Neural progenitor cell (in vitro differentiated cells): ENCODE measurements around the gene GRAPL.
"Not testable (repeated sequence)": the region's sequence is repeated elsewhere in the genome, so short reads cannot be mapped to it uniquely, and the experiment has no call there.

ENCODE experiments used
- CTCF ChIP-seq: fragments of 200-600 bp; sonication (generic); IDR thresholded peaks from 2 replicates; pipeline ENCODE4 v1.5.1; 2017; ENCODE audit warnings: antibody characterized with exemption, mild to moderate bottlenecking
- EZH2 ChIP-seq: fragments of 200-600 bp; sonication (generic); IDR thresholded peaks from 2 replicates; pipeline ENCODE4 v1.6.1; 2017; ENCODE audit warnings: antibody characterized with exemption, mild to moderate bottlenecking, moderate library complexity

- not testable (repeated sequence) for TF ChIP-seq CTCF, EZH2
These were observed 62.5 kb downstream of the GRAPL start for GRCh38 chr17:19189781-19190405.
